T-helper 1 cell treated with Interleukin-12 subunit alpha and Interleukin-12 subunit beta and Interleukin-4 antibody, amounts not matched to agents 30 μg/mL and 1 μg/mL, for 36 hours (primary cell): ENCODE measurements around the gene SLIT3.

Experiments
- H3K27ac Mint-ChIP-seq: one replicate; pipeline ENCODE4 v1.8.0; 2021; ENCODE audit warnings: mild to moderate bottlenecking, mixed read lengths
- H3K27me3 Mint-ChIP-seq: one replicate; pipeline ENCODE4 v1.8.0; 2021; ENCODE audit warnings: low read depth, mixed read lengths
- H3K36me3 Mint-ChIP-seq: one replicate; pipeline ENCODE4 v1.8.0; 2021; ENCODE audit warnings: low read depth, mixed read lengths
- H3K4me1 Mint-ChIP-seq: one replicate; pipeline ENCODE4 v1.8.0; 2021; ENCODE audit warnings: low read depth, mixed read lengths
- H3K4me3 Mint-ChIP-seq: one replicate; pipeline ENCODE4 v1.8.0; 2021; ENCODE audit warnings: mild to moderate bottlenecking, moderate library complexity, mixed read lengths
- H3K9me3 Mint-ChIP-seq: one replicate; pipeline ENCODE4 v1.8.0; 2021; ENCODE audit warnings: mixed read lengths

The SLIT3 gene

DNA sequence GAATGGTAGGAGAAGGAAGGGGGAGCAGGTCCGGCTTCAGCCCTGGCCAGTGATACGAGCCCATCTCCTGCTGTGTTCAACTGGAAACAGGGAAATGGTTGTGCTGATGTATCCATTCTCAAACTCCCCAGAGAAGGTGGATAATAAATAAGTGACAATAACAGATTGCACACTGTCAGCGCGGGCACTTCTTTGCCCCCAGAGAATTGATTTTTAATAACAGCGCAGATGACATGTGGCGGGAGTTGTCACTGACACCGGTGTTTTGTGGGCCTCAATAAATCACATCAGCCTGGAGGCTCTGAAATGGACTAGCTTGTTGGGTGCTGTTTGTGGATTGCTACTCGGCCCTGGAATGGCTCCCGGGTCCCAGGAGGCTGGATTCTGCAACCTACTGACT lies 580.4 kb downstream of the SLIT3 start:
- Mint-ChIP-seq H3K9me3 (peaks cover 2% of the 10 kb centered on the region), H3K36me3 (no peaks in the 10 kb centered on the region), H3K4me3 (no peak overlapping the region), H3K27ac (no peak overlapping the region), H3K4me1 (no peaks in the 10 kb centered on the region), H3K27me3 (no peaks in the 10 kb centered on the region)

DNA sequence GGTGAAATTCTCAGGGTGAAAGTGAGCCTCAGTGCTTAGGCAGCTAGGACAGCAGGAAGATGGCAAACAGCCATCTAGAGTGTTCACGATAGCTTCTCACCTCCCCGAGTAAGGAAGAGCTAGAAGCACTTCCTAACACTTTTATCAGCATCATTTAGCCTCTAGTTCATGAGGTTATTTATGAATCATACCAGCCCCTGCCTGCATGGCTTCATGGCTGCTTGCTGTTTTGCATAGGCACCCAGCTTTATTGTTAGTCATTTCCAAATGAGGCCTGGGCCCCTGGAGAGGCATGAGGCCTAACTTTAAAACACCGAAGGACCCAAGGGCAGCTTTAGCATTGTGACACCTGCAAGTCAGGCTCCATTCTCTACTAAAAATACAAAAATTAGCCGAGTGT lies 586.9 kb downstream of the SLIT3 start:
- no peak overlapping the region for H3K27ac Mint-ChIP-seq
- no peaks in the 10 kb centered on the region for H3K36me3 Mint-ChIP-seq
- H3K9me3 Mint-ChIP-seq, result no peaks in the 10 kb centered on the region
- H3K4me3 Mint-ChIP-seq, result no peak overlapping the region
- H3K4me1 Mint-ChIP-seq, result no peaks in the 10 kb centered on the region
- no peaks in the 10 kb centered on the region for H3K27me3 Mint-ChIP-seq

DNA sequence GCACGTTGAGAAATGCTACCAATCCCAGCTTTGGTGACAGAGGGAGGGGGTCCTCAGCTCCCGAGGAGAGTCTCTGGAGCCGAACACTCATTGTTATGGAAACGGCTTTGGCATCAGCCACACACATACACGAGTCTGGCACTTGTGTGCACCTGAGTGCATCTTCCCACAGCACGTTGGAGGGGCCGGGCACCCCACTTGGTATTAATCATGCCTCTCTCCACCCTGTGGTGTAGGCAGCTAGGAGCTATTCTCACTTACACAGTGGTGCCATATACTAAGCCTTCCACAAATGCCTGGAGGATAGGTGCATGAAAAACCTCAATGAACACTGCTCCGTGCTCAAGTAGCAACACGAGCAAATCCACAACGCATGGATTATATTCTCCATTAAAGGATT lies 587.9 kb downstream of the SLIT3 start:
- Mint-ChIP-seq H3K27ac (no peak overlapping the region), H3K27me3 (no peaks in the 10 kb centered on the region), H3K4me3 (no peak overlapping the region), H3K9me3 (no peaks in the 10 kb centered on the region), H3K36me3 (no peaks in the 10 kb centered on the region), H3K4me1 (no peaks in the 10 kb centered on the region)

DNA sequence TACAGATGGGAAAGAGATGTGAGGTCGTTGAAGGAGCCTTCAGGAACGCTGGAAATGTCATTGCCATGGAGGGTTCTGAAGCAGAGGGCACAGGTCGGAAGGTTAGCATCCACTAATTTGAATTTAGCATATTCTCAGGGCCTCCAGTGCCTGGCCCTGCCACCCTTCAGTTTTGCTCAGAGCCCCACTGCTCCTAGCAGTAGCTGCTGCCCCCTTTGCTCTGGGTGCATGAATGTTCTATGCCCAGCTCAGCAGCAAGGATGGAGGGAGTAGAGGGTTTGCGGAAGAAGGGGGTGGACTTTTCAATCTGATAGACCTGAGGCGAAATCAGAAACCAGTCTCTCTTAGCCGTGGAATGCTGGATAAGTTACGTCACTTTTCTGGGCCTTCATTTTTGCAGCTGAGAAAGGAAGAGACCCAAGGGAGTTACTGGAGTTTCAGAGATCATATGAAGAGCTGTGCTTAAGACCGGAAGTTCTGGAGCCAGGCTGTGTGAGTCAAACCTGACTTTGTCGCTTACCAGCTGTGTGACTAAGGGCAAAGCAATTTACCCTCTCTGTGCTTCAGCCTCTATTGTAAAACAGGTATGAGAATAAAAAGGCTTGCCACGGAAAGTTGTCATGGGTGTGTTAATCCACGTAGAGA lies 588.5 kb downstream of the SLIT3 start:
- H3K27me3 Mint-ChIP-seq, result no peaks in the 10 kb centered on the region
- H3K4me1 Mint-ChIP-seq, result no peaks in the 10 kb centered on the region
- no peak overlapping the region for H3K4me3 Mint-ChIP-seq
- H3K27ac Mint-ChIP-seq, result no peak overlapping the region
- H3K9me3 Mint-ChIP-seq, result no peaks in the 10 kb centered on the region
- no peaks in the 10 kb centered on the region for H3K36me3 Mint-ChIP-seq

DNA sequence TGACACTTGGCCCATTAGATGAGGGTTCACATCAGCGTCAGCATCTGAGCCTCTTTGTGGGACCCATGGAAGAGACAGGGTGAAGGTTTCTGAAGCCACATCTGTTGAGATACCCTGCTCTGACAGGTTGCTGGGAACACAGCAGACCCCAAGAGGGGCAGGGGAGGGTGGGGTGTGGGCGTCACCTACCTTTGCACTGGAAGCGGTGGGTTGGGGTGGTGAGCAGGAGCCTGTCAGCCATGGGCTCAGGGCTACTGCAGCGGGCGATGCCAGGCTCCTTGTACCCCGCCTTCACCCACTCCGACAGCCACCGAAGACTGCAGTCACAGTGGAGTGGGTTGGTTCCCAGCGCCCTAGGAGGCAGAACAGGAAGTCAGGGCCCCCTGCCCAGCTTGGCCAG lies 590.2 kb downstream of the SLIT3 start:
- no peaks in the 10 kb centered on the region for H3K36me3 Mint-ChIP-seq
- no peak overlapping the region for H3K27ac Mint-ChIP-seq
- H3K4me1 Mint-ChIP-seq, result no peaks in the 10 kb centered on the region
- no peak overlapping the region for H3K4me3 Mint-ChIP-seq
- H3K9me3 Mint-ChIP-seq, result no peaks in the 10 kb centered on the region
- H3K27me3 Mint-ChIP-seq, result no peaks in the 10 kb centered on the region

DNA sequence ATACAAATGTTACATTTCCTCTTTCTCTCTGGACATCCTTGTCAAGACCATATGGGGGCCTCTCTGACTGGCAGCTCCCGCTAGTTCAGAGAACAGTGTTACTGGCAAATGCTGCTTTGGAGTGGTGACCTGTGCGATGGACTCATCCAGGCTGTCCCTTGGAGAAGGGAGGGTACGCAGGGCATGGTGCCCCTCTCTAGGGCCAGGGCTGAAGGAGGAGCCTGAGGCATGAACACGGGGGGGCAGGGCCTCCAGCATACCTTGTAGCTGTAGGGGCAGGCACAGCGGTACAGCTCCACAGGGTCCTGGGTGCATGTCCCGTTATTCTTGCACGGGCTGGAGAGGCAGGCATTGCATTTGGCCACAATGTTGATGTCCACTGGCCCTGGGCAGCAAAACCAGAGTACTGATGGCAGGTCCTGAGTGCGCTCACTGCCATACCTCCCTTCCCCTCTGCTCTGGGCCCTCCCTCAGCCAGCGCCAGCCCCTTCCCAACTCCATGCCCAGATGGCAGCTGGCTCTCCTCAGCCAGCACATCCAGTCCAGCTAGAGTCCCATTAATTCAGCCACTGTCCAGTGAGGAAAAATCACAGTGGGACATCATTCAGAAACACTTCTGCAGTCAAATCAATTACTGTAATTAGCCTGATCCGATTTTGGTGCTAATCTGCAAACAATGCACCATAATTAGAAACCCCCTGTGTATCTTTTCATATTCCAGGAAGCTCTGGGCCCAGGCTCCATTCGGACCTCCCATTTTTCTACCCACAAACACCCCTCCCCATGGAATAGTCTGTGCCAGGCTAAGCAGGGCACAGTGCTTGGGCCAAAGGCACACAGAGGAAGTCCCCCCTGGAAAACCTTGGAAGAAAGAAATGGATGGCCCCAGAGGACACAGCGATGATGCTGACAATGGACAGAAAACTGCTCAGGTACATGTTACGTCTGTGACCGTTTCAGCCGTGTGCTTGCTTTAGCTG lies 592.9 kb downstream of the SLIT3 start:
- Mint-ChIP-seq H3K27me3 (no peaks in the 10 kb centered on the region), H3K9me3 (no peaks in the 10 kb centered on the region), H3K4me3 (no peak overlapping the region), H3K4me1 (no peaks in the 10 kb centered on the region), H3K36me3 (no peaks in the 10 kb centered on the region), H3K27ac (no peak overlapping the region)

DNA sequence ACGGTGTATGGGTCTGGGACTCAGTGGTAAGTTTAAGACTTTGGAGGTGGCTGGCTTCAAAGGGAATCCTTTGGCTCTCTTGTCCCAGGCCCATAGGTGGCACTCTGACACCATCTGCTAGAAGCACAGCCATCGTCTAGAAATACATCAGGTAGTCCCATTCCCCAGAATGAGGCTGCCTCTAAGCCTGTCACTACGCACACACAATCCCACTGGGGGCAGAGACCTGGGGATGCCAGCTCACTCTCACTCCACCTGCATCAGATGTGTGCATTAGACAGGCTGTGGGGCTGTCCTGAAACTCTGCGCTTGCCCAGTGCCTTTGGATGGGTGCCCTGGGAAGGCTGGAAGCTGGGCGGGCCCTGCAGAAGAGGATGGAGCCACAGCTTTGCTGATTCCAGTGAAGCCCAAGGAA lies 594.3 kb downstream of the SLIT3 start:
- Mint-ChIP-seq H3K36me3 (no peaks in the 10 kb centered on the region), H3K27ac (no peak overlapping the region), H3K4me3 (no peak overlapping the region), H3K9me3 (no peaks in the 10 kb centered on the region), H3K27me3 (no peaks in the 10 kb centered on the region), H3K4me1 (no peaks in the 10 kb centered on the region)

DNA sequence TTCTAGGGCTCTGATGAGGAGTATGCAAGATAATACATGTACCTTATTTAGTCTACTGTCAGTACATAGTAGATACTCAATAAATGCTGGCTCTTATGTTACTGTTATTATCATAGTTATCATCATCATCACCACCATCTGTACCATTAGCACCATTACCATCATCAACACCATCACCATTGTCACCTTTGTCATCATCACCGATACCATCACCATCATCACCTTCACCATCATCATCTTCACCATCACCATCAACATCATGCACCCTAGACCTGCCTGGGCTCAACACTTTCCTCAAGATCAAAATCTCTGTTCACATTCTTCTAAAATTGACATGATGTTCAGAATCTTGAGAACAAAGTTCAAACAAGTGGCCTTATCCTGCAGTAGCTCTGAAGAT lies 595.6 kb downstream of the SLIT3 start:
- Mint-ChIP-seq H3K4me3 (no peak overlapping the region), H3K9me3 (no peaks in the 10 kb centered on the region), H3K27me3 (no peaks in the 10 kb centered on the region), H3K27ac (no peak overlapping the region), H3K4me1 (no peaks in the 10 kb centered on the region), H3K36me3 (no peaks in the 10 kb centered on the region)

DNA sequence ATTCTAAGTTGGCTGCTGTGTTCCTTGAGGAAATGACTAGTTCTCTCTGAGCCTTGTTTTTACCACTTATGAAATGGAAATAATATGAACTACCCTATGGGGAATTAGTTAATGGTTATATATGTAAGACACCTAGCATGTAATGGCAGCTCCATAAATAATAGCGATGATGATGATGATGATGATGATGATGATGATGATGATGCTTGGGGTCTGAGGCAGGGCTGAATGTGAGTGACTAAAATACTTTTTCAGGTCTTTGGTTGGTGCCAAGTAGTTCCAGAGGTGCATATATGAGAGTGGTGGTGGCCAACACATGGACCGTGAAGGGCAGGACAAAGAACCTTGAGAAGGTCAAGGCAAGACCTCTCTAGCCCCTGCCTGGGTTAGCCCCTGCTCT lies 598.4 kb downstream of the SLIT3 start:
- no peaks in the 10 kb centered on the region for H3K9me3 Mint-ChIP-seq
- H3K36me3 Mint-ChIP-seq, result no peaks in the 10 kb centered on the region
- no peak overlapping the region for H3K27ac Mint-ChIP-seq
- no peak overlapping the region for H3K4me3 Mint-ChIP-seq
- no peaks in the 10 kb centered on the region for H3K27me3 Mint-ChIP-seq
- H3K4me1 Mint-ChIP-seq, result no peaks in the 10 kb centered on the region

DNA sequence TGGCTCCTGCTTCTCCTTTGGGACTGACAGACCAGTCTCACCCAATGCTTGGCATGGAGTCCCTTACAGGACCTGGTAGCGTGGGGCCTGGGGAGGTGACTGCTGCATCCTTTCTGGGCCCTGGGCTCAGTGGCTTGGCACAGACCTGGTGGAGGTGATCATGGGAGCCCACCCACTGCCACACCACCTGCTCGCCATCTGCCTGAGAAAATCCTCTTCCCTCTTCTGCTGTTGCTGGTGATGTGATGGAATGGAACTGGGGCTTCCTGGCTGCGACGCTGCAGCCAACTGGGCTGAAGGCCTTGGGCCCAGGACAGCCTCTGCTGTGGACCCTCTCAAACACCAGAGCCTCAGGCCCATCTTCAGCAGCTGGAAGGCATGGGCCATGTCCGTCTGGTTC lies 599.3 kb downstream of the SLIT3 start:
- no peak overlapping the region for H3K27ac Mint-ChIP-seq
- H3K4me3 Mint-ChIP-seq, result no peak overlapping the region
- H3K27me3 Mint-ChIP-seq, result no peaks in the 10 kb centered on the region
- H3K36me3 Mint-ChIP-seq, result no peaks in the 10 kb centered on the region
- no peaks in the 10 kb centered on the region for H3K9me3 Mint-ChIP-seq
- H3K4me1 Mint-ChIP-seq, result no peaks in the 10 kb centered on the region

DNA sequence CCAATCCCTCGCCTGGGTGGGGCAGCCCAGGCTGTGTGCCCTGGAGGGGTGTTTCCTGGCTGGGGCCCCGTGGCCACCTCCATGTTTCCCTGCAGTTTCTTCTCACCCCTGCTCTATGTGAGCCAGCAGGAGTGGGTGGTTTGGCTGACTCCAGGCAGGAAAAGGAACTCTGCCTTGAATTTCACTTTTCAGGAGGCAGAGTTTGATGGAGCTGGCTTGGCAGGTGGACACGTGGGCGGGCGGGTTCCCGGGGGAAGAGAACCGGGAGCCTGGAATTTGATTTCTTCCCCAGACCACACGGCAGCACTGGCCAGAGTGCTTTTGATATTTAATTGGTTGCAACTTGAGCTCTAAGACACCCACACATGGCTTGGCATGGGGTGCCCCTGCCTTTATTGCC lies 601.9 kb downstream of the SLIT3 start:
- Mint-ChIP-seq H3K4me1 (no peaks in the 10 kb centered on the region), H3K36me3 (no peaks in the 10 kb centered on the region), H3K4me3 (no peak overlapping the region), H3K27ac (no peak overlapping the region), H3K27me3 (no peaks in the 10 kb centered on the region), H3K9me3 (no peaks in the 10 kb centered on the region)

DNA sequence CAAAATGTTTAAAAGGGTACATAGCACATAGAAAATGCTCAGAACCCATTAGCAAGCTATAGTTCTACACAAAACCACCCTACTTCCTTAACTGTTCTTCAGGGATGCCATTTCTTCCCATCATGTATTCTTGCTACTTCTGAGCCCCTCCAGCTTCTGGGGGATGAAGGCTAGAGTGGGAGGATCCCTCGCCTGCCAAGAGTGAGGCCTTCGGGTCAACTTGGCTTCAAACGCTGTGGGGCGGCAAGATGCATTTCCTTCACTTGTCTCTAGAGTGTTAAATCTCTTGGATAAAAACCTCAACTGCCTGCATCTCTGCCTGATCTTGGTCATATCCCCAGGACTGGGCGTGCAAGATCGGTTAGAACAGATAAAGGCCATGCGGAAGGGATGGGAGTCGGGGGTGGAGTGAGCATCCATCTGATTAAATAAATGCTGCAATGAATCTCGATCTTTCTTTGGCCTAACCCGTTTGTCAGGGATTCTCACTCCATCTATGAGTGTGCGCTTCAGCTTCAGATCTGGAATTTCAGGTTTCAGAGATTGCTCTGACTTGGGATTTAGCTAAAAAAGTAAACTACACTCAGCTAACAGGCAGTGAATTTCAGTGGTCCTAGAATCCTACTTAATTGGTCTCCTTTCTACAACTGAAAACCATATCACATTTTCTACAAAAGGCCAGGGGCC lies 603.8 kb downstream of the SLIT3 start:
- no peaks in the 10 kb centered on the region for H3K9me3 Mint-ChIP-seq
- no peak overlapping the region for H3K4me3 Mint-ChIP-seq
- H3K27ac Mint-ChIP-seq, result no peak overlapping the region
- H3K36me3 Mint-ChIP-seq, result no peaks in the 10 kb centered on the region
- no peaks in the 10 kb centered on the region for H3K4me1 Mint-ChIP-seq
- H3K27me3 Mint-ChIP-seq, result no peaks in the 10 kb centered on the region

DNA sequence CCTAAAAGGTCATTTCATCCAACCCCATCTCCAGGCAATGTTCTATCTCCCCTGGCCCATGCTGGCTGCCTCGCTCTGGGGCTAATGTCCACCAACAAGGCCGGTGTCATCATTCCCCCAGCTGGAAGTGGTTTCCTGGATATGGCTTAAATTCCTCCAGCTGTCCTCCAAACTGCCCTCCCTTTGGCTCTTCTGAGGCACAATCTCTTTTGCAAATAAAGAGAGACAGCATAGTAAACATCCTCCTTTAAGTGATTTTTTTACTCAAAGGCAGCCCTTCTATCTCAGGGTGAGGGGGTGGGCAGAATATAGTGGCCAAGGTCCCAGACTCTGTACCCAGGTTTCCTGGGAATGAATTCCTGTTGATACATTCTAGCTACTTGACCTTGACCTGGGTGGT lies 604.3 kb downstream of the SLIT3 start:
- no peak overlapping the region for H3K4me3 Mint-ChIP-seq
- H3K9me3 Mint-ChIP-seq, result no peaks in the 10 kb centered on the region
- H3K27ac Mint-ChIP-seq, result no peak overlapping the region
- no peaks in the 10 kb centered on the region for H3K4me1 Mint-ChIP-seq
- H3K36me3 Mint-ChIP-seq, result no peaks in the 10 kb centered on the region
- H3K27me3 Mint-ChIP-seq, result no peaks in the 10 kb centered on the region

DNA sequence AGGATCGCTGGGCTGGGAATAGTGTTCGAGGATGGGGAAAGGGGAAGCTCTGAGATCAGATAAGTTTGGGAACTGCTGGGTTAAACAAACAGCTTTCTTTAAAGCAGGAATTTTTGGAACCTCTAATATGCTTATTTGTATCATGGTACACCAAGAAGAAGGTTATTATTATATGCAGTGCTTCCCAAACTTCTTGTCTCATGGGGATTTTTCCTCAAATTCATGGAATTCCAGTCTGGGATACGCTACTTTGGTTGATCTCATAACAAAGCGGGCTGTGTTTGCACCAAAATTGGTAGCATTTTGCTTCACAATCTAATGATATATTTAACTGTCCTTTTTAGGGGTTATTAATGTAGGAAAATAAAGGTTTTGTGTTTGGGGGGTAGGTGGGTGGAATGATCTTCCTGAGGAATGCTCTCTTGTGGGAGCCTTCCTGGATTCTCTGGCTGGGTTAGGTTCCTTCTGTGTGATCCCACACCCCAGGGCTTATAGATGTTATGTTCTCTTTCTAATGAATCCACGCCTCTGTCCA lies 605.6 kb downstream of the SLIT3 start:
- H3K4me1 Mint-ChIP-seq, result no peaks in the 10 kb centered on the region
- H3K27ac Mint-ChIP-seq, result no peak overlapping the region
- no peaks in the 10 kb centered on the region for H3K36me3 Mint-ChIP-seq
- H3K27me3 Mint-ChIP-seq, result no peaks in the 10 kb centered on the region
- no peaks in the 10 kb centered on the region for H3K9me3 Mint-ChIP-seq
- no peak overlapping the region for H3K4me3 Mint-ChIP-seq

DNA sequence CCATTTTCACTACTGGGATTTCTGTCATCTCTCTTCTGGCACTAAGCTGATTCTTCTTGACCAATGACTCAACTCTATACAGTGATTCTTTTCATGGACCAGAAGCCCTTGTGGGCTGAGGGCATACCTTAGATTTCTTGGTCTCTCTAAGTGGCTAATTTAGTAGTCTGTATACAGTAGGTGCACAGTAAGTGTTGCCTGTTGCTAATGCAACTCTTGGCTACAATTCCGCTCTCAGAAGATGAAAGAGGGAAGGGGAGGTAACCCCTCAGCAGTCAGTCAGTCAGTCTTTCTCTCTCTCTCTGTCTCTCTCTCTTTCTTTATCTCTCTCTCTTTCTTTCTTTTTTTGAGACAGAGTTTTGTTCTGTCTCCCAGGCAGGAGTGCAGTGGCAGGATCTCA lies 606.6 kb downstream of the SLIT3 start:
- Mint-ChIP-seq H3K9me3 (no peaks in the 10 kb centered on the region), H3K27me3 (no peaks in the 10 kb centered on the region), H3K27ac (no peak overlapping the region), H3K4me1 (no peaks in the 10 kb centered on the region), H3K4me3 (no peak overlapping the region), H3K36me3 (no peaks in the 10 kb centered on the region)
